Stimulated activated CD4-positive, alpha-beta T cell treated with anti-CD3 and anti-CD28 coated beads, Interleukin-1b, Interleukin-23, amount 100 ng/mL, for 1 hour (primary cell): ENCODE data around the gene LDLRAD1.
"Not testable (repeated sequence)": the region's sequence is repeated elsewhere in the genome, so short reads cannot be mapped to it uniquely, and the experiment has no call there.

ENCODE experiments used
- DNase-seq, 2 donors: peaks; one replicate each; pipeline ENCODE4 v3.0.0-alpha.2; 2020; ENCODE audit warnings: low read depth in 2 of 2

Gene LDLRAD1

GRCh38 chr1:53992085-53992874 lies 25.7 kb downstream of the LDLRAD1 start:
- DNase-seq, result no peak

- DNase-seq, result no peak
Observed at GRCh38 chr1:53987880-53988279, 30.1 kb downstream of the LDLRAD1 start.

- no peak for DNase-seq
Observed at GRCh38 chr1:53986458-53986857, 31.5 kb downstream of the LDLRAD1 start.

GRCh38 chr1:53984726-53985125 lies 33.3 kb downstream of the LDLRAD1 start:
- no peak for DNase-seq

- DNase-seq, result no peak
Observed at GRCh38 chr1:53982763-53983104, 35.3 kb downstream of the LDLRAD1 start.

GRCh38 chr1:53982034-53982762 lies 35.8 kb downstream of the LDLRAD1 start:
- no peak for DNase-seq

GRCh38 chr1:53981220-53981619 lies 36.8 kb downstream of the LDLRAD1 start:
- DNase-seq, result no peak

- no peak for DNase-seq
Observed at GRCh38 chr1:53979712-53980450, 38.1 kb downstream of the LDLRAD1 start.

GRCh38 chr1:53975861-53976260 lies 42.1 kb downstream of the LDLRAD1 start:
- no peak for DNase-seq

- DNase-seq, result no peak
Observed at GRCh38 chr1:53971718-53972117, 46.3 kb downstream of the LDLRAD1 start.

GRCh38 chr1:53969323-53969722 lies 48.7 kb downstream of the LDLRAD1 start:
- DNase-seq, result not testable (repeated sequence)

- DNase-seq, result no peak
Observed at GRCh38 chr1:53968125-53968513, 49.9 kb downstream of the LDLRAD1 start.

- DNase-seq, result no peak
Observed at GRCh38 chr1:53967409-53968124, 50.4 kb downstream of the LDLRAD1 start.

- no peak for DNase-seq
Observed at GRCh38 chr1:53966794-53967193, 51.2 kb downstream of the LDLRAD1 start.

GRCh38 chr1:53964109-53964508 lies 53.9 kb downstream of the LDLRAD1 start:
- DNase-seq, result no peak

GRCh38 chr1:53963460-53963859 lies 54.5 kb downstream of the LDLRAD1 start:
- DNase-seq, result no peak

GRCh38 chr1:53962395-53962794 lies 55.6 kb downstream of the LDLRAD1 start:
- no peak for DNase-seq

GRCh38 chr1:53959664-53960250 lies 58.2 kb downstream of the LDLRAD1 start:
- DNase-seq, result no peak
